Spleen (tissue), 7 donors: ENCODE data around the gene ALKBH5.

Experiments
- POLR2A ChIP-seq, 3 donors: fragments of 450-650 bp; IDR thresholded peaks; one replicate each; pipeline ENCODE4 v1.5.1; 2017; ENCODE audit warnings: antibody characterized with exemption in 3 of 3, mild to moderate bottlenecking in 1 of 3
- TF ChIP-seq, protein P1 (sequence below), 11 experiments: fragments of 200-600 bp in 7 of 11; fragments of 450-650 bp in 4 of 11; sonication (generic) in 4 of 11; IDR thresholded peaks in 8 of 11; conservative IDR thresholded peaks in 3 of 11; 1 replicate in 7 of 11; 2 replicates in 4 of 11; pipeline versions ENCODE4 v1.4.0 to v1.8.0; 2016 to 2021; ENCODE audit warnings: antibody characterized with exemption in 11 of 11, inconsistent platforms in 4 of 11, mild to moderate bottlenecking in 1 of 11
- donor health status: DM: no; HTN: no; CAD: no; lungs with moderate emphysema.
- donor health status: DM: no; HTN: no; CAD: no.
- donor health status: DM: no; HTN: no; CAD: no.

DNA sequence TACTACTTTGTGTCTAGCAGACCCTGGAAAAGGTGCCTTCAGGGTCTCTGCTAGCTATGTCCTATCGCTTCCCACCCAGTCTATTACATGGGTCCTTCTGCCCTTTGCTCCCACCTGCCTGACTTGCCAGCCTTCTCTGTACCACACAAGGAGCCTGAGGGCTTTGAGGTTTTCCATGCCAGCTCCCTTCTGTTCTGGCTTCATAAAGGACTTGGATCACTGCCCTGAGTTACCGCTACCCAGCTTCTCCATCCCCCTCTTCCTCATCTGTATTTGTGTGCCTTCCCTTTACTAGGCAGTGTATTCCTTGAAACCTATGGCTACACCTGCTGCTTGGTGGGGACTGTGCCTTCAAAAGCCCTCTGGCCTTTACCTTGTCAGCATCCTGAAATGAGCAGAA, 22.2 kb downstream of the ALKBH5 start:
- TF ChIP-seq, protein P1, sequence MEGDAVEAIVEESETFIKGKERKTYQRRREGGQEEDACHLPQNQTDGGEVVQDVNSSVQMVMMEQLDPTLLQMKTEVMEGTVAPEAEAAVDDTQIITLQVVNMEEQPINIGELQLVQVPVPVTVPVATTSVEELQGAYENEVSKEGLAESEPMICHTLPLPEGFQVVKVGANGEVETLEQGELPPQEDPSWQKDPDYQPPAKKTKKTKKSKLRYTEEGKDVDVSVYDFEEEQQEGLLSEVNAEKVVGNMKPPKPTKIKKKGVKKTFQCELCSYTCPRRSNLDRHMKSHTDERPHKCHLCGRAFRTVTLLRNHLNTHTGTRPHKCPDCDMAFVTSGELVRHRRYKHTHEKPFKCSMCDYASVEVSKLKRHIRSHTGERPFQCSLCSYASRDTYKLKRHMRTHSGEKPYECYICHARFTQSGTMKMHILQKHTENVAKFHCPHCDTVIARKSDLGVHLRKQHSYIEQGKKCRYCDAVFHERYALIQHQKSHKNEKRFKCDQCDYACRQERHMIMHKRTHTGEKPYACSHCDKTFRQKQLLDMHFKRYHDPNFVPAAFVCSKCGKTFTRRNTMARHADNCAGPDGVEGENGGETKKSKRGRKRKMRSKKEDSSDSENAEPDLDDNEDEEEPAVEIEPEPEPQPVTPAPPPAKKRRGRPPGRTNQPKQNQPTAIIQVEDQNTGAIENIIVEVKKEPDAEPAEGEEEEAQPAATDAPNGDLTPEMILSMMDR (IDR thresholded peaks at IDR 0.05 in 8 of 11, conservative IDR thresholded peaks at IDR 0.05 in 3 of 11), result no peak
- no peak for TF ChIP-seq POLR2A (IDR thresholded peaks at IDR 0.05)
